ENCODE results near the gene FAM72D.
A peak's percentile ranks its signal among the peaks of the same experiment; 100 is the strongest.
"Not testable (repeated sequence)": the region's sequence is repeated elsewhere in the genome, so short reads cannot be mapped to it uniquely, and the experiment has no call there.

The FAM72D gene

DNA sequence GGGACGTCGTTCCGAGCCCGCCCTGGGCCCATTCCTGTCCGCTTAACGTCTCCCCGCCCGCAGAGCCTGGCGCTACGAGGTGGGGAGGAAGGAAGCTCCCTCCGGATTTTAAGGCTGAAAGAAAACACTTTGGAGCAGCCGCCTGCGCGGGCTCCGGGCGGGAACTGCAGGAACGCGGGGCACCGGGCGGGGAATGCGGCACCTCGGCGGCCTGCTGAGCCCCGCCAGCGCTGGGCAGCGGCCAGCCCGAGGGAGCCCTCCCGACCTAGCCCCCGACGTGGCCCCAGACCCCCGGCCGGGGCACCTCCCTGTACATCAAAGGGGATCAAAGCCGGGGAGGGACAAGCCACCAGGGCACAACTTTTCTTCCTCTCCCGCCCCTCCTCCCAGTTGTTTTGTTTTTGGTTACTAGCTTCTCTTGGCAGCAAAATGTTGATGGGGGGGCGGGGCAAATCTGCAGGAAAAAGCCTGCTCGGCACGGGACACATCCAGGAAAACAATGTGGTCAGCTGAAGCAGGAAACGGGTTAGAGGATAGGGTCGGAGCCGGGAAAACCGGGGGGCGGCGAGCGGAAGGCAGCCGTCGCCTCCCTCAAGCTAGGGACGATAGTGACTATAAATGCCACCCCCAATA is 2.1 kb upstream of the FAM72D start:
- DNase-seq = peak; percentile 48

DNA sequence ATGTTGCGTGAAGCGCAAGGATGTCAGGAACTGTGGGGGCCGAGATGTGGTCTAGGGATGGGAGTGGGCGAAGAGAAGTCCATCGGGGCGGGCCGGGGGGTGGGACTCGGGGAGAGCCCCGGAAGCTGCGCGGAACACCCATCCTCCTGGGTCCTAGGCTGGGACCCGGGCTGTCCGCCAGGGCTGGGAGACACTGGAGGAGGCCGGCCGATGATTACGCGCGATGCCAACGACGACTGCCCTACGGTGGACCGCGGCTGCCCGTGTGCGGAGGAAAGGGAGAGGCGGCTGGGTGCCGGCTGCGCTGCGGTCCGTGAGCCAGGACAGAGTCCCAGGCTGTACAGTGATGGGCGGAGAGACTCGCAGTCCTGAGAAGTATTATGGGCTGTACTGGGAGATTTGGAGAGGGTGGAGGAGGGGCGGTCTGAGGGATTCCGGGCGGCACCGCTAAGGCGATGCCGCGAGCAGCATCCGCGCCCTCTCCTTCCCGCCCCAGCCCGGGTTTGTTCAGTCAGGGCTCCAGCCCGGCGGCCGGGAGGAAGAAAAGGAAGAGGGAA is 1.0 kb upstream of the FAM72D start:
- DNase-seq = not testable (repeated sequence)

- DNase-seq = not testable (repeated sequence)
Observed at GRCh38 chr1:145101725-145102124, 6.0 kb downstream of the FAM72D start.

- not testable (repeated sequence) for DNase-seq
Observed at GRCh38 chr1:145103294-145103693, 7.5 kb downstream of the FAM72D start.

- DNase-seq = not testable (repeated sequence)
Observed at GRCh38 chr1:145111674-145112073, 15.9 kb downstream of the FAM72D start.

GRCh38 chr1:145112703-145113102 is 16.9 kb downstream of the FAM72D start:
- DNase-seq = not testable (repeated sequence)

DNA sequence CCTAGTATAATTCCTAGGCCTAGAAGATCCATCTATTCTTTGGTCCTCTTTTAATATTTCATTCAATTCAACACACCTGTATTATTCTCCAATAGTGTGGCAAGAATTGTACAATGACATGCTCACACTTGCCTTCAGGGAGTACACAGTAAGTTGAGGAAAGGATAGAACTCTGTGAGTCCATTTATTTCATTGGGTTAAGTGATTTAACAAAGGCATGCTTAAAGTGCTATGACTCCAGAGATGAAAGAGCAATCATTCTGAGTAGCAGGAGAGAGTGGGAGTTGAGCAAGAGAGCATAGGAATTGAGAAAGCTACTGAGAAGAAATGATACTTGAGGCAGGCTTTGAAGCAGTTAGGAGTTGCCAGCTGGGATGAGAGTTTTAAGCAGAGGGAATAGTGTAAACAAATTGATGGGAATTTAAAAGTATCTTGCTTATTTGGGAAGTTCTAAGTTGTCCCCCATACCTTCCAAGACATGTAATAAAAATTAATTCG is 18.8 kb downstream of the FAM72D start:
- not testable (repeated sequence) for DNase-seq

DNA sequence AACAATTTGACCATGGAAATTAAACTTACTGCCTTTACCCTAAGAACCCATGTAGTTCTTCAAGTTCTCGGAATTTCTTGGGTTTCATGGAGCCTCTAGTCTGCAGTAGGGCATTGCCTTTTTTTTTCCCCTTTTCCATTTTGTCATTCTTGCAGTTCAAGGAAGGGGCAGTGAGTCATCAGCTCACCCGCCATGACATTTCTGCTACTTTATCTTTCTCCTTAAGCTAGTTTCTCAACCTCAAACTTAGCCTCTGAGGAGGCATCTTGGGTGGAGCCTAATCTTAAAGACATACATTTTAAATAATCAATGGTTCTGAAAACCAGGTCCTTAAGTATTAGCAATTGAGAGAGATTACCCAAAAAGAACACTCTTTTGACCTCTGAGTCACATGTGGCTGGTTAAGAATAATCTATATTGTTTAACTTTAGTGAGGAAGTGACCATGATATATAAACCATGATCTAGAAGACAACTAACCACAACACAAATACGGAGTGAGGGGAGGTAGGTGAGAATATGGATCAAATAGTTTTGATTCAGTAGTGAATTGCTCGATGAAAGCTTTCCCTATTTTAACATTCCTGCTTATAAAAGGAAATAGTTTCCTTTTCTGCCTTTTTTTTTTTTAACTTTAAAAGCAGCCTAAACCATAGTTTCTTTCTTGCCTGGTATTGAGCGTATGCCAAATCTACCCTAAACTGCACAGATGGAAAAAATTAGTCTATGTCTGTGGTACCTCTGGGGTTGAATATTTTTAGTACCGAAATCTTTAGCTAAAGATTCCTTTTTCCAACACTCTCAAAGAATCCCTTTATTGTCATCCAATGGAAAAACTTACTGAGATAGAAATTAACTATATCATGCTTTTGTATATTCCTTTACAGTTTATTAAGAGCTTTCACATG is 20.1 kb downstream of the FAM72D start:
- not testable (repeated sequence) for DNase-seq

GRCh38 chr1:145119842-145120241 is 24.1 kb downstream of the FAM72D start:
- not testable (repeated sequence) for DNase-seq

DNA sequence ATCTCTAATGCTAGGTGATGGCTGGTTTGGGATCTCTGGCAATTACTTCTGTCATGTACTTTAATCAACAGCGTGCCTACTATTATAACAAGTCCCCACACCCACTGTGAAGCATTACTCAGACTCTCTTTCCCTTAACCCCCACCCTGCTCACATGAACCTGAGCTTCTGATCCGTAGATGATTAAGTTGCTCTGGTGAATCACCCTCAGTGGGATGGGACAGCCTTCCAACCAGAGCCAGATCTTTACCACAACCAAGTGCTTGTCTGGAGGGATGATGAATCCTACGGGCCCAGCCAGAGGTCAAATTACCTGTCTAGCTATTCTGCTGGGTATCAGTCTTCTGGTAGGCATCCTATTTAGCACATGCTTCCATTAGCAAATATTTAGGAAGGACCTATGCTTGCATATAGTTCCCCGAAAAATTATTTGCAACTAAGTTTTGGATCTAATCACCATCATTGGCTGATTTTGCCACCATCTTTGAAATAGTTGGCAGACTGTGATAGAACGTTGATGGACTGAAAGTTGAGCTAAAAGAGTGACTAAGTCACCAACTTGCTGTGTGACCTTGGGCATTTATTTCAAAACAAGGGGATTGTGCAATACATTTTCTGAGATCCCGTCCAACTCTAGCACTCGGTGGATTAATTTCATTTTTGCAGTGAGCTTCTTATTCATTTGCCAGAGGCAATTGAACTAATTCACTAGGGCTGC is 26.7 kb downstream of the FAM72D start:
- not testable (repeated sequence) for DNase-seq

DNA sequence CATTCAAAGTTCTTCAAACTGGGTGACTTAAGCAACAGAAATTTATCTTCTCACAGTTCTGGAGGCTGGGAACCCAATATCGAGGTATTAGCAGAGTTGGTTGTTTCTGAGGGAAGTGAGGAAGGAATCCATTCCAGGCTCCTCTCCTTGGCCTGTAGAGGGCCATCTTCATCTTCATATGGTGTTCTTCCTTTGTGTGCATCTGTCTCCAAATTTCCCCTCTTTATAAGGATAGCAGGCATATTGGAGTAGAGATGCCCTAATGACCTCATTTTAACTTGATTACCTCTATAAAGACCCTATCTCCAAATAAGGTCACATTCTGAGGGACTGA is 27.3 kb downstream of the FAM72D start:
- not testable (repeated sequence) for DNase-seq

DNA sequence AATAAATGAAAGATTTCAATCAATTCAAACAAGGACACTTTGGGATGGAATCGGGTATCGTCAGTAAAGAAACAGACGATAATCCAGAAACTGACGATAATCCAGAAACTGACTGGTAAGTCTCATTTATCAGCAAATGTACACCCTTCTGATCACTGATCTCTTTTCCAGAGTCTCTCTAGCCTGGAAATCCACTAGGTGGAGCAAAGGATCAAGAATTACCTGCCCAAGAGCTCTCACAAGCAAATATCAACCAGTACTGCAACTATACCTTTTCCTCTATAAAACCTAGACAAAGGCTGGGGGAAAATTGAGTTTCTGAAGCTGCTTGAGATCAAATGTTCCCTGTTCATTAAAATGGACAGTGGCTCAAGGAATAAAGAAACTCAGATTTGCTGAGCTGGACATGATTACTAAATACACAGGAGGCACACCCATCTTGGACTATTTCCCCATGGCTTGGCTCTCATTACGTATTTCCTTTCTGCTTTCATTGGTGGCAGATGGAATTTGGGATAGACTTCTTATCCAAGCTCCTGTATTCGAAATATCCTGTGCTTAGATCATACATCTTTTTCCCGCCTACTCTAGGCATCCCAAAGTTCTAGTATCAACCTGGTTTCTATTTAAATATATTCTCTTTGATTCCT is 28.3 kb downstream of the FAM72D start:
- not testable (repeated sequence) for DNase-seq

- not testable (repeated sequence) for DNase-seq
Observed at GRCh38 chr1:145125112-145125511, 29.3 kb downstream of the FAM72D start.

GRCh38 chr1:145127144-145127543 is 31.4 kb downstream of the FAM72D start:
- not testable (repeated sequence) for DNase-seq

GRCh38 chr1:145128697-145129469 is 33.1 kb downstream of the FAM72D start:
- DNase-seq = peak; percentile 0

- DNase-seq = not testable (repeated sequence)
Observed at GRCh38 chr1:145134476-145134875, 38.7 kb downstream of the FAM72D start.

GRCh38 chr1:145140549-145140948 is 44.8 kb downstream of the FAM72D start:
- DNase-seq = not testable (repeated sequence)

- DNase-seq = not testable (repeated sequence)
Observed at GRCh38 chr1:145144264-145144913, 48.6 kb downstream of the FAM72D start.

DNA sequence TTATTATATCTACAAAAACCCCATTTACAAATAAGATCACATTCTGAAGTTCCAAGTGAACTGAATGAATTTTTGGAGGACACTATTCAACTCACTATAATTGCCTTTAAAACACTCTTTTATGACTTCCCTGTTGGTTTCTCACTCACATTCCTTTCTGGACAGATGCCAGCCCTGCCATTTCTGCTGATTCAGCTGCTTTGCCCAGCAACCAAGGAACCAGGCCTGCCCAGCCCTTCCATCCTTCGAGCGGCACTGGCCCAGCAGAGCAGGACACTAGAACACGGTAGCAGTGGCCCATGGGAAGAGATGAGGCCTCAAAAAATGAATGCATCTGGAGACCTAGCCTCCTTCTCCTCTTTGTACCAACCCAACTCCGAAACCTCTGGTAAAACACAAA is 50.5 kb downstream of the FAM72D start:
- DNase-seq = not testable (repeated sequence)

GRCh38 chr1:145147172-145147571 is 51.4 kb downstream of the FAM72D start:
- DNase-seq = not testable (repeated sequence)

GRCh38 chr1:145155421-145155820 is 59.6 kb downstream of the FAM72D start:
- not testable (repeated sequence) for DNase-seq

Measured in retina (tissue), 1 donor.